ENCODE measurements around the gene TRRAP. TPM values are rescaled to one million over a fixed set of nuclear protein-coding genes. Genes with fewer than 3 reads are reported as not detected.

The TRRAP gene
- total RNA-seq, 4 donors from 2014 or later: 46.4 to 69.4 (median 53.0) TPM

GRCh38 chr7:98997846-98998245 is 119.5 kb downstream of the TRRAP start:
- TF ChIP-seq POLR2A (IDR thresholded peaks at IDR 0.05): no peak
- TF ChIP-seq, protein P1, sequence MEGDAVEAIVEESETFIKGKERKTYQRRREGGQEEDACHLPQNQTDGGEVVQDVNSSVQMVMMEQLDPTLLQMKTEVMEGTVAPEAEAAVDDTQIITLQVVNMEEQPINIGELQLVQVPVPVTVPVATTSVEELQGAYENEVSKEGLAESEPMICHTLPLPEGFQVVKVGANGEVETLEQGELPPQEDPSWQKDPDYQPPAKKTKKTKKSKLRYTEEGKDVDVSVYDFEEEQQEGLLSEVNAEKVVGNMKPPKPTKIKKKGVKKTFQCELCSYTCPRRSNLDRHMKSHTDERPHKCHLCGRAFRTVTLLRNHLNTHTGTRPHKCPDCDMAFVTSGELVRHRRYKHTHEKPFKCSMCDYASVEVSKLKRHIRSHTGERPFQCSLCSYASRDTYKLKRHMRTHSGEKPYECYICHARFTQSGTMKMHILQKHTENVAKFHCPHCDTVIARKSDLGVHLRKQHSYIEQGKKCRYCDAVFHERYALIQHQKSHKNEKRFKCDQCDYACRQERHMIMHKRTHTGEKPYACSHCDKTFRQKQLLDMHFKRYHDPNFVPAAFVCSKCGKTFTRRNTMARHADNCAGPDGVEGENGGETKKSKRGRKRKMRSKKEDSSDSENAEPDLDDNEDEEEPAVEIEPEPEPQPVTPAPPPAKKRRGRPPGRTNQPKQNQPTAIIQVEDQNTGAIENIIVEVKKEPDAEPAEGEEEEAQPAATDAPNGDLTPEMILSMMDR (IDR thresholded peaks at IDR 0.05): no peak
- no peak overlapping the region for H3K4me3 ChIP-seq (ENCODE audit: low read depth, poor library complexity, severe bottlenecking)
- DNase-seq (ENCODE audit: low spot score in 2 of 2): no peak
- 66 to 71% methylated on average over 3 of the region's 3 CpGs for WGBS, 2 donors
- intact Hi-C loops (cut with DNase I; ENCODE audit: low total_unique reads): no loop called here

DNA sequence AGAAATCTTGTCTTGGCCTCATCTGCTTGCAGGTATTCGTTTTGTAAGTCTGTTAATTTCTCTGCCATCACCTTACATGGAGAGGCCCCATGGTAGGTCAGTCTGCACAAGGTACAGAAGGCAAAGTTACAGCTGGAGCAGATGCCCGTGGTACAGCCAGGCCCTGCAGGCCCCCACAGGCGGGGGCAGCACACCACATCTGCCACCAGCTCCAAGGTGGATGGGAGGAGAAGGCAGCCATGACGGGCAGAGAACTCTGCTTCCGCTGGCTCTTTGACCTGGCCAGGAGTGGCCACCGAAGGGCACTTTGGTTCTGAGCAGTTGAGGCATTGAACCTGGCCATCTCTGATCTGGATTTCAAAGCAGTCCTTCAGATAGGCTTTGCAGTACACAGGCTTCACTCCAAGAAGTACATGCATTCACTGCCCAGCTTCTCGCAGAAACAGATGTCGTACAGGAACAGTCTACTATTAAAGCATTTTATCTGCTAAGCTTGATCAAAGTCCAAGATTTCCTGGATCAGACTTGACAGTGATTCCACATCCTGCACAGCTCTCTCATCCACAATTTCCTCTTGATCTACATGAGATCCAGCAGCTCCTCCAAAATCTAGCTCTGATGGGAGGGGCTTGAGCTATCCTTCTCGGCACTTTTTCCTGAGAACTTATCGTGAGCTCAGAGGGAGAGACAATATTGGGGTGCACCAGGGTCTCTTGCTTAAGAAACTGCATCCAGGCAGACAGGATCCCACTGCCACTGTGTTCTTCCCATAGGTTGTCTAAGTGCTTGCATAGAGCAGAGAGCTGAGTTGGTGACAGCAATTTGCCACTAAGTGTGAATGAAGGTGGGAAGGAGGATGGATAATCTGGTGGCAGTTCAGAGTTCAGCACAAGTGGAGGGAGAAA is 120.7 kb downstream of the TRRAP start:
- TF ChIP-seq, protein P1 (IDR thresholded peaks at IDR 0.05): no peak
- no peak for TF ChIP-seq POLR2A (IDR thresholded peaks at IDR 0.05)
- intact Hi-C loops (cut with DNase I; ENCODE audit: low total_unique reads): no loop called here
- peak in 1 of 2 donors; percentile 70 for DNase-seq (ENCODE audit: low spot score in 2 of 2)
- no peak overlapping the region for H3K4me3 ChIP-seq (ENCODE audit: low read depth, poor library complexity, severe bottlenecking)
- 74 to 78% methylated on average over 10 of the region's 10 CpGs for WGBS, 2 donors

- DNase-seq (ENCODE audit: low spot score in 2 of 2): peak in 1 of 2 donors; percentile 77
- H3K4me3 ChIP-seq (ENCODE audit: low read depth, poor library complexity, severe bottlenecking): no peak overlapping the region
- TF ChIP-seq, protein P1 (IDR thresholded peaks at IDR 0.05): no peak
- no peak for TF ChIP-seq POLR2A (IDR thresholded peaks at IDR 0.05)
- intact Hi-C loops (cut with DNase I; ENCODE audit: low total_unique reads): no loop called here
- WGBS, 2 donors: 90 to 91% methylated on average over 20 of the region's 20 CpGs
These were observed 122.0 kb downstream of the TRRAP start for GRCh38 chr7:99000196-99000903.

DNA sequence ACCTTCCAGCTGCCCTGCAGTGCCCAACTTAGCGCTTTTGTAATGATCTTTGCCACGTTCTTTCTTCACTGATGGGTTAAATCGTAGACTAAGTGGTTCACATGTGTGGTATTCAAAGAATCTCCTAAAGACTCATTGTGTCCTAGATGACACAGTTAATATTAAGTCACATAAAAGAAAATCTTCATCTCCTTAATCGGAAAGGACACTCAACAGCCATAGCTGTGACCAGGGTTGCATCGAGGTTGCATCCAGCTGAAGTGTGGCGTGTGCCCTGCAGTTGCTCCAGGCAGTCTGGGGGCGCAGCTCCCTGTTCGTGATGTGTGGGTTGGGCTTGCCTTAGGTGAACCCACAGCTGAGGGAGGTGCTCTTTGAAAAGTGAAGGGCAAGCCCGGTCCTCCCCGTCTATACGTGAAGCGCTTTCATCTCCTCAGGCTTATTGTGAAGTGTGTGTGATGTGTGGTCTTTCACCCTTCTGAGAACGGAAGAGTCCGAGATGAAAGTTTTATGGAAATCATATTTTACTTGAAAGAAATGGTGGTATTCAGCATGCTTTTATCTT is 122.7 kb downstream of the TRRAP start:
- WGBS, 2 donors: 82 to 87% methylated on average over 14 of the region's 14 CpGs
- TF ChIP-seq, protein P1 (IDR thresholded peaks at IDR 0.05): no peak
- TF ChIP-seq POLR2A (IDR thresholded peaks at IDR 0.05): no peak
- intact Hi-C loops (cut with DNase I; ENCODE audit: low total_unique reads): no loop called here

DNA sequence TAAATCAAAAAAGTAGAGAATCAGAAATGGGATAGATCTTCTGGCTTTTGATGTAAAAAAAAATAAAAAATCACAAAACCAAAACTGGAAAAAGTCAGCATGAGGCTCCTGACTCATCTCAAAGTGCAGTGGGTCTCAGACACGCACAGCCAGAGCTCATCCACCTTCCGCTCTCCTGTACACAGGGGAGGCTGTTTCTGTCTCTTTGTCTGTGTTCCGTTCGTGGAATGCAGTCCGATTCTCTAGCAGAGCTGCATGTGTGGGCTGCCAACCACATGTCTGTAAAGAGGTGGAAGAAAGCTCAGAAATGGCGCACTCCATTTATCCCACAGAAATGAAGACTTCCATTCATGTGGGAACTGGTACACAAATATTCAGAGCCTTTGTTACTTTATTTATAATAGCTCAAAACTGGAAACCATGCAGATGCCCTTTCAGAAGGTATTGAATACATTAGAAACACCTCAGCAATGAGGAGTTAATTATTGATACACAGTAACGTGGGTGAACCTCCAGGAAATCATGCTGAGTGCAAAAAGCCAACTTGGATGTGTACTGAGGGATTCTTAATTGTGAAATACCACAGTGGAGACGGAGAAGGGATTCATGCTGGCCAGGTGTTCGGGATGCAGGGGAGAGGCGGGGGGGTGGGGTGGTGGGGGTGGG is 123.3 kb downstream of the TRRAP start:
- intact Hi-C loops (cut with DNase I; ENCODE audit: low total_unique reads): no loop called here
- TF ChIP-seq, protein P1 (IDR thresholded peaks at IDR 0.05): no peak
- no peak for TF ChIP-seq POLR2A (IDR thresholded peaks at IDR 0.05)
- DNase-seq (ENCODE audit: low spot score in 2 of 2): peak in 1 of 2 donors; percentile 45
- WGBS, 2 donors: 87 to 89% methylated on average over 10 of the region's 10 CpGs
- no peak overlapping the region for H3K4me3 ChIP-seq (ENCODE audit: low read depth, poor library complexity, severe bottlenecking)

More for the DNA sequence above, 122.7 kb downstream of the TRRAP start:
- DNase-seq (ENCODE audit: low spot score in 2 of 2): peak in 1 of 2 donors; percentile 62
- H3K4me3 ChIP-seq (ENCODE audit: low read depth, poor library complexity, severe bottlenecking): no peak overlapping the region
